Effector CD4-positive, alpha-beta T cell (primary cell): ENCODE data around the gene CHST8.

Source experiments
- DNase-seq: peaks from one replicate; pipeline ENCODE4 v3.0.0-alpha.2; 2020

CHST8 gene

GRCh38 chr19:33799476-33799875 is 177.7 kb downstream of the CHST8 start:
- DNase-seq = no peak

GRCh38 chr19:33800012-33800680 is 178.4 kb downstream of the CHST8 start:
- DNase-seq = no peak

GRCh38 chr19:33801411-33801810 is 179.7 kb downstream of the CHST8 start:
- no peak for DNase-seq

GRCh38 chr19:33802001-33802400 is 180.2 kb downstream of the CHST8 start:
- no peak for DNase-seq

- no peak for DNase-seq
These were observed 181.0 kb downstream of the CHST8 start for GRCh38 chr19:33802801-33803200.

GRCh38 chr19:33803383-33803782 is 181.6 kb downstream of the CHST8 start:
- no peak for DNase-seq

GRCh38 chr19:33804021-33804799 is 182.5 kb downstream of the CHST8 start:
- DNase-seq = no peak

- DNase-seq = no peak
These were observed 183.6 kb downstream of the CHST8 start for GRCh38 chr19:33805313-33805712.

- no peak for DNase-seq
These were observed 184.2 kb downstream of the CHST8 start for GRCh38 chr19:33805840-33806433.

GRCh38 chr19:33806434-33806881 is 184.7 kb downstream of the CHST8 start:
- no peak for DNase-seq

- DNase-seq = no peak
These were observed 186.6 kb downstream of the CHST8 start for GRCh38 chr19:33808399-33808798.

- no peak for DNase-seq
These were observed 188.2 kb downstream of the CHST8 start for GRCh38 chr19:33809960-33810359.

GRCh38 chr19:33810821-33811220 is 189.1 kb downstream of the CHST8 start:
- DNase-seq = no peak

- no peak for DNase-seq
These were observed 189.5 kb downstream of the CHST8 start for GRCh38 chr19:33811246-33811645.

- DNase-seq = no peak
These were observed 190.1 kb downstream of the CHST8 start for GRCh38 chr19:33811736-33812387.

- DNase-seq = no peak
These were observed 190.9 kb downstream of the CHST8 start for GRCh38 chr19:33812388-33813330.

GRCh38 chr19:33813391-33814101 is 191.8 kb downstream of the CHST8 start:
- DNase-seq = no peak

GRCh38 chr19:33814181-33815165 is 192.7 kb downstream of the CHST8 start:
- no peak for DNase-seq

GRCh38 chr19:33815380-33816340 is 193.9 kb downstream of the CHST8 start:
- no peak for DNase-seq
